Stomach smooth muscle (tissue), 2 donors: ENCODE results near the gene PADI4.

ENCODE experiments used
- H3K27ac ChIP-seq: one replicate; pipeline ENCODE4 v1.7.0; 2013; ENCODE audit warnings: mild to moderate bottlenecking, low read length, inconsistent platforms
- H3K27me3 ChIP-seq, 2 donors: one replicate each; pipeline ENCODE4 v1.7.0; 2013; ENCODE audit warnings: low read length in 2 of 2; ENCODE audit not compliant: insufficient read depth in 2 of 2, control insufficient read depth in 1 of 2
- H3K36me3 ChIP-seq, 2 donors: one replicate each; pipeline ENCODE4 v1.7.0; 2013; ENCODE audit warnings: low read length in 2 of 2; ENCODE audit not compliant: control insufficient read depth in 2 of 2, insufficient read depth in 2 of 2
- H3K4me1 ChIP-seq: one replicate; pipeline ENCODE4 v1.7.0; 2013; ENCODE audit warnings: low read length; ENCODE audit not compliant: control insufficient read depth, insufficient read depth
- H3K4me3 ChIP-seq, 2 donors: one replicate each; pipeline ENCODE4 v1.7.0; 2013; ENCODE audit warnings: low read length in 2 of 2
- H3K9ac ChIP-seq, 2 donors: one replicate each; pipeline ENCODE4 v1.7.0; 2013; ENCODE audit warnings: low read length in 2 of 2, mild to moderate bottlenecking in 1 of 2
- H3K9me3 ChIP-seq, 2 donors: one replicate each; pipeline ENCODE4 v1.7.0; 2013; ENCODE audit warnings: low read length in 2 of 2; ENCODE audit not compliant: control insufficient read depth in 2 of 2
- donor health status: healthy.
- donor health status: Pancreatic carcinoma.

Gene PADI4

GRCh38 chr1:17307946-17308345 lies at the start of gene PADI4:
TSS of gene PADI4 (plus strand) at chr1:17308197. CDS start at chr1:17308223, 26 bp downstream.
- Histone ChIP-seq H3K36me3 (no peaks in the 10 kb centered on the region), H3K27ac (no peak within 1 kb of the TSS), H3K27me3 (peaks cover 17 to 24% of the 10 kb centered on the region in 2 donors), H3K9me3 (no peaks in the 10 kb centered on the region), H3K9ac (no peak within 1 kb of the TSS), H3K4me3 (no peak within 1 kb of the TSS), H3K4me1 (no peaks in the 10 kb centered on the region)

- no peaks in the 10 kb centered on the region for H3K36me3 ChIP-seq
- no peak overlapping the region for H3K4me3 ChIP-seq
- H3K27me3 ChIP-seq: peaks cover 7 to 17% of the 10 kb centered on the region in 2 donors
- no peak overlapping the region for H3K9ac ChIP-seq
- H3K4me1 ChIP-seq: no peaks in the 10 kb centered on the region
- no peak overlapping the region for H3K27ac ChIP-seq
- peaks cover 2 to 3% of the 10 kb centered on the region in 2 donors for H3K9me3 ChIP-seq
Measured at GRCh38 chr1:17258758-17259130, 49.3 kb upstream of the PADI4 start.

- Histone ChIP-seq H3K27ac (no peak overlapping the region), H3K4me3 (no peak overlapping the region), H3K4me1 (no peaks in the 10 kb centered on the region), H3K9me3 (peaks cover 2 to 3% of the 10 kb centered on the region in 2 donors), H3K27me3 (peaks cover 7 to 15% of the 10 kb centered on the region in 2 donors), H3K9ac (no peak overlapping the region), H3K36me3 (no peaks in the 10 kb centered on the region)
Measured at GRCh38 chr1:17259233-17259873, 48.6 kb upstream of the PADI4 start.

GRCh38 chr1:17260264-17260663 lies 47.7 kb upstream of the PADI4 start:
- Histone ChIP-seq H3K9ac (no peak overlapping the region), H3K27ac (no peak overlapping the region), H3K36me3 (no peaks in the 10 kb centered on the region), H3K27me3 (peaks cover 7 to 14% of the 10 kb centered on the region in 2 donors), H3K9me3 (peaks cover 2 to 3% of the 10 kb centered on the region in 2 donors), H3K4me1 (no peaks in the 10 kb centered on the region), H3K4me3 (no peak overlapping the region)

GRCh38 chr1:17260738-17261137 lies 47.3 kb upstream of the PADI4 start:
- peaks cover 2 to 3% of the 10 kb centered on the region in 2 donors for H3K9me3 ChIP-seq
- H3K27me3 ChIP-seq: peaks cover 4 to 12% of the 10 kb centered on the region in 2 donors
- no peaks in the 10 kb centered on the region for H3K4me1 ChIP-seq
- no peaks in the 10 kb centered on the region for H3K36me3 ChIP-seq
- H3K9ac ChIP-seq: no peak overlapping the region
- no peak overlapping the region for H3K4me3 ChIP-seq
- H3K27ac ChIP-seq: no peak overlapping the region

GRCh38 chr1:17263936-17264335 lies 44.1 kb upstream of the PADI4 start:
- Histone ChIP-seq H3K4me1 (no peaks in the 10 kb centered on the region), H3K4me3 (no peak overlapping the region), H3K9me3 (peaks cover 2 to 3% of the 10 kb centered on the region in 2 donors), H3K27ac (no peak overlapping the region), H3K27me3 (peaks cover 0 to 8% of the 10 kb centered on the region in 2 donors), H3K36me3 (no peaks in the 10 kb centered on the region), H3K9ac (no peak overlapping the region)

GRCh38 chr1:17264470-17264869 lies 43.5 kb upstream of the PADI4 start:
- Histone ChIP-seq H3K9me3 (peaks cover 2 to 3% of the 10 kb centered on the region in 2 donors), H3K36me3 (no peaks in the 10 kb centered on the region)

GRCh38 chr1:17265162-17265561 lies 42.8 kb upstream of the PADI4 start:
- Histone ChIP-seq H3K4me1 (no peaks in the 10 kb centered on the region), H3K27ac (no peak overlapping the region), H3K9me3 (peaks cover 2 to 3% of the 10 kb centered on the region in 2 donors), H3K36me3 (no peaks in the 10 kb centered on the region), H3K27me3 (peaks cover 0 to 8% of the 10 kb centered on the region in 2 donors), H3K9ac (no peak overlapping the region), H3K4me3 (no peak overlapping the region)

More at GRCh38 chr1:17264470-17264869, 43.5 kb upstream of the PADI4 start:
- Histone ChIP-seq H3K9ac (no peak overlapping the region), H3K4me1 (no peaks in the 10 kb centered on the region), H3K4me3 (no peak overlapping the region), H3K27me3 (peaks cover 0 to 8% of the 10 kb centered on the region in 2 donors), H3K27ac (no peak overlapping the region)

- H3K9me3 ChIP-seq: peaks cover 2 to 3% of the 10 kb centered on the region in 2 donors
- no peak overlapping the region for H3K9ac ChIP-seq
- H3K4me1 ChIP-seq: no peaks in the 10 kb centered on the region
- H3K27me3 ChIP-seq: peaks cover 0 to under 1% of the 10 kb centered on the region in 2 donors
- H3K36me3 ChIP-seq: no peaks in the 10 kb centered on the region
- H3K4me3 ChIP-seq: no peak overlapping the region
- H3K27ac ChIP-seq: no peak overlapping the region
Measured at GRCh38 chr1:17265950-17266349, 42.0 kb upstream of the PADI4 start.

- Histone ChIP-seq H3K9me3 (no peaks in the 10 kb centered on the region), H3K27me3 (peaks cover 0 to 15% of the 10 kb centered on the region in 2 donors), H3K4me3 (no peak overlapping the region), H3K27ac (no peak overlapping the region), H3K36me3 (no peaks in the 10 kb centered on the region), H3K4me1 (no peaks in the 10 kb centered on the region), H3K9ac (no peak overlapping the region)
Measured at GRCh38 chr1:17270891-17271765, 36.9 kb upstream of the PADI4 start.
